ENCODE data around the gene SLC52A3.

The SLC52A3 gene

GRCh38 chr20:764255-764654 is 4.0 kb downstream of the SLC52A3 start:
- DNase-seq: no peak

- no peak for DNase-seq
These were observed 6.6 kb downstream of the SLC52A3 start for GRCh38 chr20:761418-762381.

- DNase-seq: no peak
These were observed 7.4 kb downstream of the SLC52A3 start for GRCh38 chr20:760751-761417.

GRCh38 chr20:757506-757905 is 10.8 kb downstream of the SLC52A3 start:
- peak in 1 of 2 donors; percentile 10 for DNase-seq

GRCh38 chr20:755941-756340 is 12.4 kb downstream of the SLC52A3 start:
- DNase-seq: no peak

- no peak for DNase-seq
These were observed 13.4 kb downstream of the SLC52A3 start for GRCh38 chr20:754904-755303.

GRCh38 chr20:753897-754635 is 14.2 kb downstream of the SLC52A3 start:
- DNase-seq: no peak

GRCh38 chr20:753136-753535 is 15.2 kb downstream of the SLC52A3 start:
- peak in 1 of 2 donors; percentile 64 for DNase-seq

GRCh38 chr20:752291-752690 is 16.0 kb downstream of the SLC52A3 start:
- no peak for DNase-seq

- no peak for DNase-seq
These were observed 16.5 kb downstream of the SLC52A3 start for GRCh38 chr20:751761-752160.

GRCh38 chr20:750801-751200 is 17.5 kb downstream of the SLC52A3 start:
- no peak for DNase-seq

- no peak for DNase-seq
These were observed 22.5 kb downstream of the SLC52A3 start for GRCh38 chr20:745683-746301.

- DNase-seq: no peak
These were observed 26.1 kb downstream of the SLC52A3 start for GRCh38 chr20:742156-742555.

- DNase-seq: no peak
These were observed 26.7 kb downstream of the SLC52A3 start for GRCh38 chr20:741620-742019.

- no peak for DNase-seq
These were observed 28.1 kb downstream of the SLC52A3 start for GRCh38 chr20:740162-740561.

- no peak for DNase-seq
These were observed 28.6 kb downstream of the SLC52A3 start for GRCh38 chr20:739736-740135.

- no peak for DNase-seq
These were observed 34.4 kb downstream of the SLC52A3 start for GRCh38 chr20:733861-734260.

GRCh38 chr20:732727-733126 is 35.6 kb downstream of the SLC52A3 start:
- DNase-seq: no peak

GRCh38 chr20:731891-732560 is 36.3 kb downstream of the SLC52A3 start:
- no peak for DNase-seq

GRCh38 chr20:730005-730404 is 38.3 kb downstream of the SLC52A3 start:
- DNase-seq: no peak

- DNase-seq: peak; percentile 7 to 27
These were observed 39.9 kb downstream of the SLC52A3 start for GRCh38 chr20:728256-728944.

- DNase-seq: no peak
These were observed 42.1 kb downstream of the SLC52A3 start for GRCh38 chr20:726160-726559.

All from bone marrow (tissue), 2 donors.